K562 (cell line): ENCODE measurements around the gene SALL2. TPM values are rescaled to one million over a fixed set of nuclear protein-coding genes. Genes with fewer than 3 reads are reported as not detected.

Experiments
- ARID2 ChIP-seq: fragments of 450-650 bp; IDR thresholded peaks from 2 replicates; pipeline ENCODE4 v1.6.1; 2017; ENCODE audit warnings: antibody characterized with exemption, mild to moderate bottlenecking
- CBX8 ChIP-seq: fragments of 200-600 bp; sonication (generic); IDR thresholded peaks from 2 replicates; pipeline ENCODE4 v1.6.1; 2012; ENCODE audit warnings: borderline replicate concordance, mixed run types, low read depth, mild to moderate bottlenecking, moderate library complexity, mixed read lengths, low read length, control low read depth, inconsistent platforms; ENCODE audit not compliant: poor library complexity, severe bottlenecking; ENCODE audit errors: extremely low read depth
- CEBPG ChIP-seq, 3 experiments: fragments of 200-800 bp in 1 of 3; sonication (Bioruptor generic) in 1 of 3; sonication (generic) in 1 of 3; formaldehyde crosslinking in 1 of 3; IDR thresholded peaks in 2 of 3; conservative IDR thresholded peaks in 1 of 3; 2 replicates each; pipeline versions ENCODE4 v1.6.1 to v1.8.0; 2016 to 2022; ENCODE audit warnings: missing compliant biosample characterization in 2 of 3, missing genetic modification characterization in 2 of 3, mild to moderate bottlenecking in 1 of 3, missing genetic modification reagents in 1 of 3
- CHCHD3 ChIP-seq: fragments of 250-450 bp; sonication (Bioruptor Pico); IDR thresholded peaks from 2 replicates; pipeline ENCODE4 v2.1.2; 2022; ENCODE audit warnings: mild to moderate bottlenecking
- CREB1 ChIP-seq, 2 experiments: sonication (generic) in 1 of 2; formaldehyde crosslinking in 1 of 2; IDR thresholded peaks; 2 replicates each; pipeline versions ENCODE4 v1.6.1 to v1.8.0; 2012 to 2022; ENCODE audit warnings: inconsistent platforms in 1 of 2, mild to moderate bottlenecking in 1 of 2, missing genetic modification reagents in 1 of 2, moderate library complexity in 1 of 2
- CXXC5 ChIP-seq: fragments of 250-450 bp; sonication (Bioruptor Pico); IDR thresholded peaks from 2 replicates; pipeline ENCODE4 v1.8.0; 2022; ENCODE audit warnings: inconsistent platforms, mild to moderate bottlenecking, moderate library complexity
- DDX20 ChIP-seq: fragments of 450-650 bp; IDR thresholded peaks from 2 replicates; pipeline ENCODE4 v1.6.1; 2016; ENCODE audit warnings: missing genetic modification characterization, low read depth, mild to moderate bottlenecking, missing compliant biosample characterization, moderate library complexity
- ESRRA ChIP-seq: fragments of 450-650 bp; IDR thresholded peaks from 2 replicates; pipeline ENCODE4 v1.6.1; 2014; ENCODE audit warnings: low read depth, mild to moderate bottlenecking, moderate library complexity, borderline replicate concordance
- EWSR1 ChIP-seq: fragments of 450-650 bp; IDR thresholded peaks from 2 replicates; pipeline ENCODE4 v1.6.1; 2018; ENCODE audit warnings: borderline replicate concordance, mild to moderate bottlenecking, low read depth, moderate library complexity; ENCODE audit not compliant: partially characterized antibody
- FIP1L1 ChIP-seq: fragments of 200-400 bp; formaldehyde crosslinking; IDR thresholded peaks from 2 replicates; pipeline ENCODE4 v1.6.1; 2018; ENCODE audit warnings: mild to moderate bottlenecking, low read depth, low read length; ENCODE audit not compliant: poor library complexity, severe bottlenecking
- HIVEP1 ChIP-seq: fragments of 250-450 bp; sonication (Bioruptor Pico); IDR thresholded peaks from 2 replicates; pipeline ENCODE4 v1.4.0; 2020; ENCODE audit warnings: mild to moderate bottlenecking
- RBM39 ChIP-seq: fragments of 200-400 bp; formaldehyde crosslinking; optimal IDR thresholded peaks from 2 replicates; pipeline ENCODE3; 2018; ENCODE audit warnings: low read depth, low read length
- TCF7 ChIP-seq: sonication (generic); IDR thresholded peaks from 2 replicates; pipeline ENCODE4 v1.6.1; 2016; ENCODE audit warnings: antibody characterized with exemption, borderline replicate concordance
- ZC3H4 ChIP-seq: sonication (generic); formaldehyde crosslinking; IDR thresholded peaks from 2 replicates; pipeline ENCODE4 v1.9.0; 2021; ENCODE audit warnings: missing genetic modification reagents, borderline replicate concordance
- ZKSCAN8 ChIP-seq: fragments of 200-800 bp; sonication (Bioruptor generic); IDR thresholded peaks from 2 replicates; pipeline ENCODE4 v1.6.1; 2016; ENCODE audit warnings: missing genetic modification characterization, missing compliant biosample characterization
- ZNF175 ChIP-seq: fragments of 200-800 bp; sonication (Bioruptor generic); IDR thresholded peaks from 2 replicates; pipeline ENCODE4 v1.6.1; 2016; ENCODE audit warnings: low read depth, mild to moderate bottlenecking, missing genetic modification characterization, missing compliant biosample characterization
- ZNF184 ChIP-seq: sonication (generic); formaldehyde crosslinking; IDR thresholded peaks from 2 replicates; pipeline ENCODE4 v1.5.0; 2020; ENCODE audit warnings: missing genetic modification reagents
- polyA plus RNA-seq, 8 experiments: library from polyadenylated mRNA; depleted of rRNA in 4 of 8; stranded (reverse) in 5 of 8; unstranded in 3 of 8; fragments of >200 nt; fragmentation: Nextera tagmentation in 2 of 8; fragmentation: Illumina TruSeq in 1 of 8; extraction: Ambion mirVana in 2 of 8; extraction: Trizol in 1 of 8; gene quantifications; 2 replicates each; pipeline versions ENCODE4 v1.2.1 to v1.2.3, GENCODE V29; 2011 to 2014; ENCODE audit warnings: inconsistent platforms in 1 of 8, missing spikeins in 1 of 8
- total RNA-seq, 7 experiments: library from RNA; depleted of rRNA in 6 of 7; stranded (reverse); fragments of >200 nt in 6 of 7; fragmentation: Illumina TruSeq in 2 of 7; extraction: Trizol in 2 of 7; gene quantifications; 2 replicates each; pipeline versions ENCODE4 v1.2.1 to v1.2.3, GENCODE V29; 2011 to 2021; ENCODE audit warnings: low replicate concordance in 1 of 7
- TF ChIP-seq, protein P1 (sequence below): fragments of 450-650 bp; formaldehyde crosslinking; IDR thresholded peaks from 2 replicates; pipeline ENCODE4 v1.4.0; 2020; ENCODE audit warnings: mild to moderate bottlenecking, moderate library complexity
- TF ChIP-seq, protein P2 (sequence below): fragments of 250-450 bp; sonication (Bioruptor Pico); IDR thresholded peaks from 2 replicates; pipeline ENCODE4 v1.8.0; 2021; ENCODE audit warnings: moderate library complexity, mild to moderate bottlenecking, inconsistent platforms
- TF ChIP-seq, protein P3 (sequence below): fragments of 450-650 bp; IDR thresholded peaks from 2 replicates; pipeline ENCODE4 v1.7.1; 2018; ENCODE audit warnings: mild to moderate bottlenecking, low read depth; ENCODE audit not compliant: partially characterized antibody

SALL2 gene
- total and polyA plus RNA-seq, 9 of the 15 experiments (the other 6 are each of a cell fraction or from before 2014, with no cell fraction given): 6.6 to 30.4 (median 12.9) TPM

GRCh38 chr14:21510735-21511657 is 15.2 kb downstream of the SALL2 start, which contains the start of gene METTL3 (continued):
- TF ChIP-seq, protein P1, sequence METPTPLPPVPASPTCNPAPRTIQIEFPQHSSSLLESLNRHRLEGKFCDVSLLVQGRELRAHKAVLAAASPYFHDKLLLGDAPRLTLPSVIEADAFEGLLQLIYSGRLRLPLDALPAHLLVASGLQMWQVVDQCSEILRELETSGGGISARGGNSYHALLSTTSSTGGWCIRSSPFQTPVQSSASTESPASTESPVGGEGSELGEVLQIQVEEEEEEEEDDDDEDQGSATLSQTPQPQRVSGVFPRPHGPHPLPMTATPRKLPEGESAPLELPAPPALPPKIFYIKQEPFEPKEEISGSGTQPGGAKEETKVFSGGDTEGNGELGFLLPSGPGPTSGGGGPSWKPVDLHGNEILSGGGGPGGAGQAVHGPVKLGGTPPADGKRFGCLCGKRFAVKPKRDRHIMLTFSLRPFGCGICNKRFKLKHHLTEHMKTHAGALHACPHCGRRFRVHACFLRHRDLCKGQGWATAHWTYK (CRISPR knock-in tag): no peak
- TF ChIP-seq EWSR1: no peak
- no peak for TF ChIP-seq CHCHD3 (CRISPR knock-in tag)
- TF ChIP-seq ZC3H4 (CRISPR knock-in tag): no peak
- TF ChIP-seq CXXC5 (CRISPR knock-in tag): peak; percentile 75
- TF ChIP-seq FIP1L1: no peak
- no peak for TF ChIP-seq HIVEP1 (CRISPR knock-in tag)
- TF ChIP-seq, protein P2, sequence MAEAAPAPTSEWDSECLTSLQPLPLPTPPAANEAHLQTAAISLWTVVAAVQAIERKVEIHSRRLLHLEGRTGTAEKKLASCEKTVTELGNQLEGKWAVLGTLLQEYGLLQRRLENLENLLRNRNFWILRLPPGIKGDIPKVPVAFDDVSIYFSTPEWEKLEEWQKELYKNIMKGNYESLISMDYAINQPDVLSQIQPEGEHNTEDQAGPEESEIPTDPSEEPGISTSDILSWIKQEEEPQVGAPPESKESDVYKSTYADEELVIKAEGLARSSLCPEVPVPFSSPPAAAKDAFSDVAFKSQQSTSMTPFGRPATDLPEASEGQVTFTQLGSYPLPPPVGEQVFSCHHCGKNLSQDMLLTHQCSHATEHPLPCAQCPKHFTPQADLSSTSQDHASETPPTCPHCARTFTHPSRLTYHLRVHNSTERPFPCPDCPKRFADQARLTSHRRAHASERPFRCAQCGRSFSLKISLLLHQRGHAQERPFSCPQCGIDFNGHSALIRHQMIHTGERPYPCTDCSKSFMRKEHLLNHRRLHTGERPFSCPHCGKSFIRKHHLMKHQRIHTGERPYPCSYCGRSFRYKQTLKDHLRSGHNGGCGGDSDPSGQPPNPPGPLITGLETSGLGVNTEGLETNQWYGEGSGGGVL (CRISPR knock-in tag): no peak
- no peak for TF ChIP-seq RBM39
- no peak for TF ChIP-seq TCF7
- no peak for TF ChIP-seq ARID2
- TF ChIP-seq, protein P3, sequence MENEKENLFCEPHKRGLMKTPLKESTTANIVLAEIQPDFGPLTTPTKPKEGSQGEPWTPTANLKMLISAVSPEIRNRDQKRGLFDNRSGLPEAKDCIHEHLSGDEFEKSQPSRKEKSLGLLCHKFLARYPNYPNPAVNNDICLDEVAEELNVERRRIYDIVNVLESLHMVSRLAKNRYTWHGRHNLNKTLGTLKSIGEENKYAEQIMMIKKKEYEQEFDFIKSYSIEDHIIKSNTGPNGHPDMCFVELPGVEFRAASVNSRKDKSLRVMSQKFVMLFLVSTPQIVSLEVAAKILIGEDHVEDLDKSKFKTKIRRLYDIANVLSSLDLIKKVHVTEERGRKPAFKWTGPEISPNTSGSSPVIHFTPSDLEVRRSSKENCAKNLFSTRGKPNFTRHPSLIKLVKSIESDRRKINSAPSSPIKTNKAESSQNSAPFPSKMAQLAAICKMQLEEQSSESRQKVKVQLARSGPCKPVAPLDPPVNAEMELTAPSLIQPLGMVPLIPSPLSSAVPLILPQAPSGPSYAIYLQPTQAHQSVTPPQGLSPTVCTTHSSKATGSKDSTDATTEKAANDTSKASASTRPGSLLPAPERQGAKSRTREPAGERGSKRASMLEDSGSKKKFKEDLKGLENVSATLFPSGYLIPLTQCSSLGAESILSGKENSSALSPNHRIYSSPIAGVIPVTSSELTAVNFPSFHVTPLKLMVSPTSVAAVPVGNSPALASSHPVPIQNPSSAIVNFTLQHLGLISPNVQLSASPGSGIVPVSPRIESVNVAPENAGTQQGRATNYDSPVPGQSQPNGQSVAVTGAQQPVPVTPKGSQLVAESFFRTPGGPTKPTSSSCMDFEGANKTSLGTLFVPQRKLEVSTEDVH: peak; percentile 86
- TF ChIP-seq DDX20 (tag): 0 out of 2 replicates have a peak, but pooled peaks have one; percentile 52
- peak; percentile 25; the same call in 1 of the 2 replicates for TF ChIP-seq ESRRA
- peak; percentile 61; the same call in 1 of the 2 replicates for TF ChIP-seq ZKSCAN8 (CRISPR knock-in tag)
- no peak for TF ChIP-seq ZNF184 (CRISPR knock-in tag)
- peak; percentile 88 for TF ChIP-seq ZNF175 (CRISPR knock-in tag)
- TF ChIP-seq CEBPG (CRISPR knock-in tag; IDR thresholded peaks at IDR 0.05): no peak
- TF ChIP-seq CEBPG (tag; conservative IDR thresholded peaks at IDR 0.05 in 1 of 2, IDR thresholded peaks at IDR 0.05 in 1 of 2): no peak
- no peak for TF ChIP-seq CBX8
- TF ChIP-seq CREB1 (IDR thresholded peaks at IDR 0.05): peak; percentile 77
- peak; percentile 74 for TF ChIP-seq CREB1 (CRISPR knock-in tag; IDR thresholded peaks at IDR 0.05)
